GM18951 (cell line): ENCODE measurements around the gene CCDC63.

Experiments
- POLR2A ChIP-seq: IDR thresholded peaks from 4 replicates; pipeline ENCODE4 v1.6.1; 2011; ENCODE audit warnings: mild to moderate bottlenecking; ENCODE audit not compliant: insufficient read length, insufficient read depth; ENCODE audit errors: extremely low read depth
- in situ Hi-C: fragments of 300-500 bp; cut with MboI; formaldehyde crosslinking; loops from one replicate; pipeline ENCODE4 v1.12.0; 2022; ENCODE audit warnings: low sequenced_read_pairs, mixed read lengths, inconsistent platforms; ENCODE audit not compliant: unreplicated experiment

CCDC63 gene

DNA sequence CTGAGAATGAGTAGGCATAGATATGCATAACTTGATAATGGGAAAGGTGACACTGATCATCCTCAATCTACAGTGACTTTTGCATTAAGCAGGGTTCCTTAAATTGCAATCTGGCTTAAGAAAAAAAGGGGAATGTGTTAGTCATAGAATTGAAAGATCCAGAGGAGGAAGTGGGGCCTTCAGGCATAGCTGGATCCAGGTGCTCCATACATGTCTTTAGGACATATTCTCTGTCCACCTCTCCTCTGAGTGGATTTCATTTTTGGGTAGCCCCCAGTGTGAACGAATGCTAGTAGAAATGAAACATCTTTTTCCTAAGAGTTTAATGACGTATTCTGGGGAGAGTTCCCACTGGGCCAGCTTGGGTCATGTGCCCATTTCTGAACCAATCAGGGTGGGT, 27.6 kb downstream of the CCDC63 start:
- TF ChIP-seq POLR2A: no peak
- in situ Hi-C loops: no loop called here

- TF ChIP-seq POLR2A: no peak
- in situ Hi-C loops: no loop called here
These were observed 28.0 kb downstream of the CCDC63 start for GRCh38 chr12:110874781-110875180.

- in situ Hi-C loops: no loop called here
- TF ChIP-seq POLR2A: no peak
These were observed 33.9 kb downstream of the CCDC63 start for GRCh38 chr12:110880651-110881050.

DNA sequence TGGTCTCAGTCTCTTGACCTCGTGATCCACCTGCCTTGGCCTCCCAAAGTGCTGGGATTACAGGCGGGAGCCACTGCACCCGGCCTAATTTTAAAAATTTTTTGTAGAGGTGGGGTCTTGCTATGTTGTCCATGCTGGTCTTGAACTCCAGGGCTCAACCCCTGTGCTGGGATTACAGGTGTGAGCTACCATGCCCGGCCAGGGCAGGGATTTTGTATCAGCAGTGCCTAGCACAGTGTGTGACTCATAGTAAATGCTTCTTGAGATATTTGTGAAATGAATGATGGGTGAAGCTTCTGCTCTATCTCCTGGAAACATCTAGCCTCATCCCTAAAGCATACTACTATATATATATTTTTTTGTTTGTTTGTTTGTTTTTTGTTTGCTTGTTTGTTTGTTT, 36.5 kb downstream of the CCDC63 start:
- in situ Hi-C loops: no loop called here
- no peak for TF ChIP-seq POLR2A

GRCh38 chr12:110885152-110885840, 38.5 kb downstream of the CCDC63 start:
- no peak for TF ChIP-seq POLR2A
- in situ Hi-C loops: no loop called here

DNA sequence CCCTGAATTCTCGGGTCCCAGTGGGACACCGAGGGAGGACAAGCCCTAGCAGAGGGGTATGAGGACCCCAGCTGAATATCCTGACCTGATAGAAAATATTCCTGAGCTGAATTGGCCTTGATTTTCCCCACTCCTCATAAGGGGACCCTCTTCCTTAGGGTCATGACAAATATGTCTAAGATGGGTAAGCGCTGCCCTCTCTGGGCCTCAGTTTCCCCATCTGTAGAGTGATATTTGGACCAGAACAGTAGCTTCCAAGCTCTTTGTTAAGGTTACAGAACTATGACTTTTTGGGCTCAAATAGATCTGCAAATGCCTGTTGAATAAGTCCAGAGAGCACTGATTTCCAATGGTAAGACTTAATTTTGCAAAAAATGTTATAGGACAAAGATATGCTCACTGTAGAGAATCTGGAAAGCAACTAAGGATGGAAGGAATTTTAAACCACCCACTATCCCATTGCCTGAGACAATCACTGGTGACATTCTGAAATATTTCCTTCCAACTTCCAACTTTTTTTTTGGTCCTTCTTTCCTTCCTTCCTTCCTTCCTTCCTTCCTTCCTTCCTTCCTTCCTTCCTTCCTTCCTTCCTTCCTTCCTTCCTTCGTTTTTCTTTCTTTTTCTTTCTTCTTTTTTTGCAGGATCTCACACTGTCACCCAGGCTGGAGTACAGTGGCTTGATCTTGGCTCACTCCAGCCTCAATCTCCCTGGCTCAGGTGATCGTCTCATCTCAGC, 41.6 kb downstream of the CCDC63 start:
- no peak for TF ChIP-seq POLR2A
- in situ Hi-C loops: no loop called here

GRCh38 chr12:110889361-110889760, 42.6 kb downstream of the CCDC63 start:
- in situ Hi-C loops: no loop called here
- no peak for TF ChIP-seq POLR2A

DNA sequence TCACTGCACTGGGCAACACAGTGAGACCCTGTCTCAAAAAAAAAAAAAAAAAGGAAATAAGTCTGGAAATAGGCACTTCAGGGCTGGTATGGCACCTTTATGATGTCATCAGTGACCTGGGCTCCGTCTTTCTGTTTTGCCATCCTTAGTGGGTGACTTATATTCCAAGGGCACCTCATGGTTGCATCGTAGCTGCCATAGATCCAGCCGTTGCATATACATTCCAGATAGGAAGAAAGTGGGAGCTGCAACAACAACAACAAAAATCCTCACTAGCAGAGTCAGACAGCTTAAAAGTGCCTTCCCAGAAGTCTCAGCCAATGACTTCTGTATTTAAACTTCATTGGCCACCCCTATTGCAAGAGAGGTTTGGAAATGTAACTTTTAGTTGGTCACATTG, 47.2 kb downstream of the CCDC63 start:
- no peak for TF ChIP-seq POLR2A
- in situ Hi-C loops: no loop called here

DNA sequence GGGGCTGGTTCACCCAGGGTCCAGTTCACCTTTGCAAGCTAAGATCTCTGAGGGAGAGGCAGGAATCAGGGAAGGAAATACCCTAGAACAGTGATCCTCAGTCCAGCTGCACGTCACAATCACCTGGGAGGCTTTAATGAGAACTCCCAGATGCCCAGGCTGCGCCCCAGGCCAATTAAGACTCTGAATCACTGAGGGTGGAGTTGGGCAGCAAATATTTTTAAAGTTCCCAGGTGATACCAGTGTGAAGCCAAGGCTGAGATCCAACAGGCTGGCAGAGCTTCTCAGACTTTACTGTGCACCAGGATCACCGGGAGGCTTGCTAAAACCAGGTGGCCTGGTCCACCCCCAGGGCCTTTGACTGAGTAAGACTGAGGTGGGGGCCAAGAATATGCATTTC, 49.8 kb downstream of the CCDC63 start:
- TF ChIP-seq POLR2A: no peak
- in situ Hi-C loops: no loop called here

DNA sequence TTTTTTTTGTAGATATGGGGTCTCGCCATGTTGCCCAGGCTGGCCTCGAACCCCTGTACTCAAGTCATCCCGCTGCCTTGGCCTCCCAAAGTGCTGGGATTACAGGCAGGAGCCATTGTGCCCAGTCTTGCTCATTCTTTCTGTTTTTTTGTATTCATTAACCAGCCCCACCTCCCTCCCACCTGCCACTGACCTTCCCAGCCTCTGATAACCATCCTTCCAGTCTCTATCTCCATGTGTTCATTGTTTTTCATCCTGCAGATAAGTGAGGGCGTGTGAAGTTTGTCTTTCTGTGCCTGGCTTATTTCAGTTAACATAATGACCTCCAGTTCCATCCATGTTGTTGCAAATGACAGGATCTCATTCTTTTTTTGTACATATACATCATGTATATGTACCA, 54.6 kb downstream of the CCDC63 start:
- TF ChIP-seq POLR2A: no peak
- in situ Hi-C loops: no loop called here

DNA sequence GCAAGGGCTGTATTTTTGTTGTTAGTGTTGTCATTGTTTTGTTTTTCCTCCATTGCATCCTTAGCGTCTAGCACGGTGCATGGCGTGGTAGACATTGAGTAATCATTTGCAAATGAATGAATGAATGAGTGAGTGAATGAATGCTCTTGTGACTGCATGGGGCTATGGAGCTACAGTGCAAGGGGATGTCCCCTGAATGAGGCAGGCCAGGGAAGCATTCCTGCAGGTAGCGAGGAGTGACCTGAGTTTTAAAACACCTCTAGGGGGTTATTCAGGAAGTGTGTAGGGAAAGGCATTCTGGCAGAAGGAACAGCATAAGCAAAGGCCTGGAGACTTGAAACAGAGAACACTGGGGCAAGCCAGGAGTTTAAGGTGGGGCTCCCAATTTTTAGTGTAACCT, 56.7 kb downstream of the CCDC63 start:
- no peak for TF ChIP-seq POLR2A
- in situ Hi-C loops: no loop called here

GRCh38 chr12:110906083-110906482, 59.3 kb downstream of the CCDC63 start:
- in situ Hi-C loops: no loop called here

GRCh38 chr12:110906516-110906915, 59.7 kb downstream of the CCDC63 start:
- in situ Hi-C loops: no loop called here

More at GRCh38 chr12:110906083-110906482, 59.3 kb downstream of the CCDC63 start:
- TF ChIP-seq POLR2A: no peak

DNA sequence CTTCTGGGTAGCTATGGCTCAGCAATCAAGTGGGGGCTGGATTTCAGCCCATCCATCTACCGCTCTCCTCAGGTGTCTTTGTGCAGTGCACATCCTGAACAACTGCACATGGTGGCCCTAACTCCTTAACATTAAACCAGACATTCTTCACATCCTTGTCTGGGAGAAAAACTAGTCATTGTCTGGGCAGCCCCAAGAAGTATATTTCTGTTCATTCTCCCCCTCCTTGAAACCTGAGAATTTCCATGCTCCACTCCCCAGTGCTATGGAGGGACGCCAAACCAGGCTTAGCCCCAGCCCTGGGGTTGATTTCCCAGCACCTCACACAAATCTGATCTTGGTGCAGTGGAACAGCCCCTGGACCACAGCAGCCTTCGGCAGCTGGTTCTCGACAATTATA, 60.2 kb downstream of the CCDC63 start:
- in situ Hi-C loops: no loop called here
- TF ChIP-seq POLR2A: no peak

More at GRCh38 chr12:110906516-110906915, 59.7 kb downstream of the CCDC63 start:
- no peak for TF ChIP-seq POLR2A
